Measurements from ENCODE around the gene RFX2.

RFX2 gene

DNA sequence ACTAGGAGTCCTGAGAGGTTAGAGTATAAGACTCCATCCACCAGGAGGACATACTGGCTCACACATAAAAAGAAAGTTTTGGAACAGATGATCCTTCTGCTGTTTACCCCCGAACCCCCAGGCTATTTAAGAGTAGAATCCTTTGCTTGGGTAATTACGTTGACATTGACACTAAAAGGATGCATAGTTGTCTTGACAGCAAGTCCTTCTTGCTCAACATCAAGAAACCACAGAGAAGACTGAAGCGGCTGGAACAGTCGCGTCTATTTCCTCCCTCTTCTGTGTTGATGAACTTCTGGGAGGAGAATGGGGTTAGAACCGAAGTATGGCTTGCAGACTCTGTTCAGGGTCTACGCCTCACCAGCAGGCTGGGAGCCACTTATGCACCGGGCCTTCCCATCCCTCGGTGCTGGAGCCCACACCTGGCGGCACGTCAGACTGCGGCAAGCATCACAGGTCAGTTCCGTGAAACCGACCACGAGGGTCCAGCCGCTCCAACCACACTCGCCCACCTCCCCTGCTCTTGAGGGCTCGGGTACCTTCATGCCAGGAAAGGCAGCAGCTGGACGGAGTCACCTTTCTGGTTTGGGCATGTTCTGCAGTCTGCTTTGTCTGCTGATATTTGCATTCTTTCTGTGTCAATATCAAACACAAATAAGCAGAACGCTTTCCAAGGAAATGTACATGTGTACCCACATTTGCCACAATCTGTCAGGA, 90.0 kb downstream of the RFX2 start:
- no peaks in the 10 kb centered on the region for H3K4me1 ChIP-seq (ENCODE audit: insufficient read depth, low read length, poor library complexity, severe bottlenecking)
- H3K4me3 ChIP-seq (ENCODE audit: low read length, poor library complexity, severe bottlenecking), result no peak overlapping the region

GRCh38 chr19:6018786-6019185, 91.5 kb downstream of the RFX2 start:
- Histone ChIP-seq H3K9me2 (replicated peaks; ENCODE audit: low read depth, low read length) (no peaks in the 10 kb centered on the region), H3K4me2 (ENCODE audit: low read depth, low read length, poor library complexity, severe bottlenecking) (no peak overlapping the region), H3K4me3 (ENCODE audit: low read length, poor library complexity, severe bottlenecking) (no peak overlapping the region), H3K9me3 (ENCODE audit: insufficient read depth, low read depth, low read length) (no peaks in the 10 kb centered on the region), H3K79me2 (ENCODE audit: insufficient read depth, low read length) (no peaks in the 10 kb centered on the region), H3F3A (ENCODE audit: low read depth) (no peaks in the 10 kb centered on the region), H4K20me1 (ENCODE audit: insufficient read depth, low read length, poor library complexity, severe bottlenecking) (no peaks in the 10 kb centered on the region), H3K36me3 (ENCODE audit: insufficient read depth, low read length) (no peaks in the 10 kb centered on the region), H3K9ac (ENCODE audit: low read depth, low read length, poor library complexity, severe bottlenecking) (no peak overlapping the region), H2AFZ (ENCODE audit: low read length) (no peak overlapping the region), H3K27me3 (ENCODE audit: insufficient read depth, low read length, poor library complexity, severe bottlenecking) (no peaks in the 10 kb centered on the region), H3K4me1 (ENCODE audit: insufficient read depth, low read length, poor library complexity, severe bottlenecking) (no peaks in the 10 kb centered on the region)
- no peak for TF ChIP-seq EZH2phosphoT487 (IDR thresholded peaks at IDR 0.05; ENCODE audit: borderline replicate concordance)
- TF ChIP-seq, protein P1, sequence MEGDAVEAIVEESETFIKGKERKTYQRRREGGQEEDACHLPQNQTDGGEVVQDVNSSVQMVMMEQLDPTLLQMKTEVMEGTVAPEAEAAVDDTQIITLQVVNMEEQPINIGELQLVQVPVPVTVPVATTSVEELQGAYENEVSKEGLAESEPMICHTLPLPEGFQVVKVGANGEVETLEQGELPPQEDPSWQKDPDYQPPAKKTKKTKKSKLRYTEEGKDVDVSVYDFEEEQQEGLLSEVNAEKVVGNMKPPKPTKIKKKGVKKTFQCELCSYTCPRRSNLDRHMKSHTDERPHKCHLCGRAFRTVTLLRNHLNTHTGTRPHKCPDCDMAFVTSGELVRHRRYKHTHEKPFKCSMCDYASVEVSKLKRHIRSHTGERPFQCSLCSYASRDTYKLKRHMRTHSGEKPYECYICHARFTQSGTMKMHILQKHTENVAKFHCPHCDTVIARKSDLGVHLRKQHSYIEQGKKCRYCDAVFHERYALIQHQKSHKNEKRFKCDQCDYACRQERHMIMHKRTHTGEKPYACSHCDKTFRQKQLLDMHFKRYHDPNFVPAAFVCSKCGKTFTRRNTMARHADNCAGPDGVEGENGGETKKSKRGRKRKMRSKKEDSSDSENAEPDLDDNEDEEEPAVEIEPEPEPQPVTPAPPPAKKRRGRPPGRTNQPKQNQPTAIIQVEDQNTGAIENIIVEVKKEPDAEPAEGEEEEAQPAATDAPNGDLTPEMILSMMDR (conservative IDR thresholded peaks at IDR 0.05; ENCODE audit: low read length), result peak; percentile 48; the same call in 1 of the 2 replicates

More for the DNA sequence above, 90.0 kb downstream of the RFX2 start:
- TF ChIP-seq, protein P1 (conservative IDR thresholded peaks at IDR 0.05; ENCODE audit: low read length), result no peak
- no peak for TF ChIP-seq EZH2phosphoT487 (IDR thresholded peaks at IDR 0.05; ENCODE audit: borderline replicate concordance)
- Histone ChIP-seq H2AFZ (ENCODE audit: low read length) (no peak overlapping the region), H3K9ac (ENCODE audit: low read depth, low read length, poor library complexity, severe bottlenecking) (no peak overlapping the region), H4K20me1 (ENCODE audit: insufficient read depth, low read length, poor library complexity, severe bottlenecking) (no peaks in the 10 kb centered on the region), H3K27me3 (ENCODE audit: insufficient read depth, low read length, poor library complexity, severe bottlenecking) (no peaks in the 10 kb centered on the region), H3K4me2 (ENCODE audit: low read depth, low read length, poor library complexity, severe bottlenecking) (no peak overlapping the region), H3K79me2 (ENCODE audit: insufficient read depth, low read length) (no peaks in the 10 kb centered on the region), H3F3A (ENCODE audit: low read depth) (no peaks in the 10 kb centered on the region), H3K36me3 (ENCODE audit: insufficient read depth, low read length) (no peaks in the 10 kb centered on the region), H3K9me3 (ENCODE audit: insufficient read depth, low read depth, low read length) (no peaks in the 10 kb centered on the region), H3K9me2 (replicated peaks; ENCODE audit: low read depth, low read length) (no peaks in the 10 kb centered on the region)

DNA sequence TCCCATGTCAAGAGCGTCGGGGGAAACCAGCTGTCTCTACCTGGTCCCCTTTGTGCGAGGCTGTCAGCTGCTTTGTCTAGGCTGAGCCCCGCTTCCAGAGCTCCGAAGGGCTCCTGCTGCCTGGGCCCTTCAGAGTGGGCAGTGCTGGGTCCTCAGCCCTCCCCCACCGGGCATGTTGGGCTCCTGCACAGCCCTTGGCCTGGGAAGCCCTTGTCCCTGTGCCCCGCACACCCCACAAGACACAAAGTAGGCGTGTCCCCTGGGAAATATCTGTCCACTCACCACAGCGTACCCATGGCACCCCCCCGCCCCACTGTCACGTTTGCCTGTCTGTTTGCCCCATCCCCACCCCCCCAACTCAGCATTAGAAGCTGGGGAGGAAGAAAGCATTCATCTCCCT, 92.7 kb downstream of the RFX2 start:
- Histone ChIP-seq H4K20me1 (ENCODE audit: insufficient read depth, low read length, poor library complexity, severe bottlenecking) (no peaks in the 10 kb centered on the region), H3K79me2 (ENCODE audit: insufficient read depth, low read length) (no peaks in the 10 kb centered on the region), H3K4me1 (ENCODE audit: insufficient read depth, low read length, poor library complexity, severe bottlenecking) (no peaks in the 10 kb centered on the region), H3K9me2 (replicated peaks; ENCODE audit: low read depth, low read length) (no peaks in the 10 kb centered on the region), H3F3A (ENCODE audit: low read depth) (no peaks in the 10 kb centered on the region), H3K4me2 (ENCODE audit: low read depth, low read length, poor library complexity, severe bottlenecking) (no peak overlapping the region), H3K27me3 (ENCODE audit: insufficient read depth, low read length, poor library complexity, severe bottlenecking) (no peaks in the 10 kb centered on the region), H2AFZ (ENCODE audit: low read length) (no peak overlapping the region), H3K9ac (ENCODE audit: low read depth, low read length, poor library complexity, severe bottlenecking) (no peak overlapping the region), H3K4me3 (ENCODE audit: low read length, poor library complexity, severe bottlenecking) (no peak overlapping the region), H3K9me3 (ENCODE audit: insufficient read depth, low read depth, low read length) (no peaks in the 10 kb centered on the region), H3K36me3 (ENCODE audit: insufficient read depth, low read length) (no peaks in the 10 kb centered on the region)
- no peak for TF ChIP-seq EZH2phosphoT487 (IDR thresholded peaks at IDR 0.05; ENCODE audit: borderline replicate concordance)
- TF ChIP-seq, protein P1 (conservative IDR thresholded peaks at IDR 0.05; ENCODE audit: low read length), result no peak

All from Loucy (cell line).